Stimulated activated CD8-positive, alpha-beta memory T cell treated with anti-CD3 and anti-CD28 coated beads, Interleukin-12 subunit alpha, Interleukin-12 subunit beta, amount 100 ng/mL, for 24 hours (primary cell): ENCODE data around the gene QDPR.
"Not testable (repeated sequence)": the region's sequence is repeated elsewhere in the genome, so short reads cannot be mapped to it uniquely, and the experiment has no call there.

Source experiments
- DNase-seq: peaks from one replicate; pipeline ENCODE4 v3.0.0-alpha.2; 2020; ENCODE audit errors: extremely low read depth

The QDPR gene

DNA sequence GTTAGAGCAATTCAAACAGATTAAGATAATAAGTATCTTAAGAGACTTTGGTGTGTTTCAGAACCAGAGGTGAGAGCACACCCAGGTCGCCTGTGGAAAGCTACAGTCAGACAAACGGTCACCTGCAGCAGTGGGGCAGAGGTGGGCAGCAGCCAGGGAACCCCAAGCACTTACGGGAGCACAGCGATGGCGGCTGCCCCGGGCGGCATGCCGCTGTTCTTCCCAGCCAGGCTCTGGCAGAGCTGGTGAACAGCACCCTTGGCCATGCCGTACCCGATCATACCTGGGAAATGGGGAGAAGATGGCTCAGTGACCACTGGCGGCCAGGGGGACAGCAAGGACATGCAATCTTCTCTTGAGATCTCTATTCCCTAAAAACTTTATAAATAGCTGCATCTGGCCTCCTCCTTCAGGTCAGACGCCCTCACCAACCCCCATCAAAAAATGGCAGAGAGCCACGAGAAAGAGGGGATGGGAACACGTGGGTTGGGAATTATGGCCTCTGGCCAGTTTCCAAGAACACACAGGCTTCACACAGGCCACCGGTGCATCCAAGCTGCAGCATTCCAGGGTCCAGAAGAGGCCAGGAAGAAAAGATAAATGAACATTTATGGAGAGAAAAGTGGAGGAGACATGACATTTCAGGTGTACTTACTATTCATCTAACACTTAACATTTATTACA is 19.7 kb downstream of the QDPR start:
- no peak for DNase-seq

DNA sequence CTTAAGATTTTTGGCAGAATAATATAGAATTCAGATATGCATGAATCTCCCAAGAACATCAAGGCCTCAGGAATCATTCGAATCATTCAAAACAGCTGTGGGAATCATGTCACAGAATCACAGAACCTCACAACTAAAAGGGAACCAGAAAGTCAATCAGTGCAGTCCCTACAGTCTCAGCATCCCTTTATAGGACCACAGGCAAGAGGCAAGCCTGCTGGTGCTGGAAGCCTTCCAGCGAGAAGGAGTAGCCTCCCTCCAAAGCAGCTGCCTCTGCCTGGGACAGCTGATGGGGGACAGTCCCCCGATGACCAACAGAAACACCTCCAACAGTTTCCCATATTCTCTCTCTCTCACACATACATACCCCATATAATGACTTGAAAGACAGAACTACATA is 20.7 kb downstream of the QDPR start:
- no peak for DNase-seq

DNA sequence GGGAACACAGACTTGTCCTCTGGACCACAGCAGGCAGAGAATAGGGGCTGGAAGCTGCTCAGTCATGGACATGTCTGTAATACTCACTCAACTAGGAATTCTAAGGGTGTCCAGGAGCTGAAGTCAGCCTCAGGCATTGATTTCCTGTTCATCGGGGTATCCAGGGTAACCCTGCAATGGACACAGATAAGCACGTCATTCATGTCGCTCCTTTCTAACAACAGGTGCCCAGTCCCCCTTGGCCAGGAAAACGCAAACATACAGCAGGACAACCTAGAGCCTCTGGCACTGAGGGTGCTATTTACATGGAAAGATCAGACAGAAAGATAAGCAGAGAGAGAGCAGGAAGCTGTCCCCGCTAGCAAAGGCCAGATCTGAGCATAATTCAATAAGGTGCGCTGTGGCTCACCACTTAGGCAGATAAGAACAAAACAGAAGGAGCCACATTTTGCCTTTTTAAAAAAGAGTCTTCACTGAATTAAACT is 21.3 kb downstream of the QDPR start:
- DNase-seq, result no peak

DNA sequence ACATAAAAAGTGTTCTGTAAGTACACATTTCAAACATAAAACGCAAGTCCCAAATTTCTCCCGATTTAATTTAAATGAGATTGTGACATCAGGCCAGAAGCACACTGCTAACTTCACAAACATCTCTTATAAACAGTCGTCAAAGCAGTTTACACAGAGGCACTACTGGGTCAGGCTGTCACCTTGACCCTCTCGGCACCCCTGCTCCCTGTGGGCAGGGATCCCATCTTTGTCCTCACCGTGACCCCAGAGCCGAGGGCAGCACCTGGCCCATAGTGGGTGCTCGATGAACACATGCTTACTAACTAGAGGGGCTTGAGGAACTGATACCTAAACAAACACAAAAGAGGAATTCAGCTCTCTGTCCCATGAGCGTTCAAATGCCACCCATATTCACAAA is 22.2 kb downstream of the QDPR start:
- DNase-seq, result no peak

DNA sequence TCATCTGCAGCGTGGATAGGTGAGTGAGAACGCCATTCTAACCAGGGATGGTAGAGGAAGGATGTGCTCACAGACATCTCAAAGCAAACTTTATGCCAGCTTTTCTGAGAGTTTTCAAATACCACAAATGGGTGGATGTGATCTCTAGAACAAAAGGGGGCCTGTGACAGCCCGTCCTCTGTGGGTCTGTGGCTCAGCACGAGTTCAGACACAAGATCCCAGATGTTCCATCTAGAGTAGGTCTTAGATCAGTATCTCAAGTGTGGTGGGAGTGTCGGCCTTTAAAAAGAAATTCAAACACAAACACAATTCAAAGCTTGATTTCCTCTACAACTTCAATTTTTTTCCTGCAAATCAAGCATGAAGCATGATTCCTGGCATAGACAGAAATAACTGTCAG is 22.8 kb downstream of the QDPR start:
- DNase-seq, result no peak

DNA sequence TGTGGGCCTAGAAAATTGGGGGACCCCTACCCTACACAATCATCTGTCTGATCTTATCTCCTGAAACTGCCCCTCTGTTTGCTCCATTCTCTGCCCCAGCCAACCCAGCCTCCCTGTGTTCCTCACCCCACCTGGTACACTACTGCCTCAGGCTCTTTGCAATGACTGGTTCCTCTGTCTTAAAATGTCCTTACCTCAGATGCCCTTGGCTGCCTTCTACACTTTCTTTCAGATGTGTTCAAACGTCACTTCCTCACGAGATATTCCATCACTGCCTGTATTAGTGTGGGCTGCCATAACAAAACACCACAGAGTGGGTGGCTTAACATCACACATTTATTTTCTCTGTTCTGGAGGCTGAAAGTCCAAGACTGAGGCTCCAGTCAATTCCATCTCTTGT is 29.2 kb downstream of the QDPR start:
- DNase-seq, result no peak

DNA sequence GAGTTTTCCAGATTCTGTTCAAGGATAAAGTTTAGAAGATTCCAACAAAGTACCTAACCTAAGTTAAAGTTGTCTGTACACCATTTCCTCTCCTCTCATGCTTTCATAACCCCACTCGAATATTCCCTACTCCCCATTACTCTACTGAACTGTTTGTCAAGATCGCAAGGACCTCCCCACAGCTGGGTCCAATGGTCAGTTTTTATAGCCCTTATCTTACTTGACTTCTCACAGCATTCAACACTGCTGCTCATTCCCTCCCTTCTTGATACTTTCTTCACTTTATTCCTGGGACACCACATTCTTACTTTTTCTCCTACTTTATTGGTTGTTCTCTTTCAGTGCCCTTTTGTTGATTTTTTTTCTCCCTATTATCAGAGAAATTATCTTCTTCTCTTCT is 30.9 kb downstream of the QDPR start:
- DNase-seq, result no peak

DNA sequence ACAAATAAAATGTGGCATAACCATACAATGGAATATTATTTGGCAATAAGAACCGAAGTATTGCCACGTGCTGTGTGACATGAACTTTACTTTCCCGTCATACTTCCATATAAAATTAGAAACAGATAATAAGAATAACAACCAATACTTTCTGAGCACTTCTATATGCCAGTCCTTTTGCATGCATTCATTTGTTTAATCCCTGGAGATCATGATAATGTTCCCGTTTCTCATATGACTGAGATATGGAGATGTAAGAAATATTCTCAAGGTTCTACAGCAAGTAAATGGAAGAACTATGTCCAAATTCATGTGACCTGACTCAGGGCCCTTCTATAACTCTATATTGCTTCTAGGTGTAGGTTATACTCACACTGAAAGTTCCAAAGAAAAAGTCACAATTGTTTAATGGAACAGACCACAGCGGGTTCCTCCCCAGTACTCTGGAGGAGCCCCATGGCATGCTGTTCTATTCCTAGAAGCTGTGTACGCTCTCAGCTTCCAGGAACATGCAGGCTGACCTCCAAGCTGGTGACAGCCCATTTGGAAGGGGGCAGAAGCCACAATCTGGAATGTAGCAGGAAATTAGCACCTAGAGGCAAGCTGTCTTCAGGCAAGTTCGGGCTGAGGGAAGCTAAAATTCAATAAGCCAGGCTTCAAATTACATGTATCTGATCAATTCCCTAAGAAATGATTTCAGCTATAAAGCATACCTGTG is 31.5 kb downstream of the QDPR start:
- no peak for DNase-seq

DNA sequence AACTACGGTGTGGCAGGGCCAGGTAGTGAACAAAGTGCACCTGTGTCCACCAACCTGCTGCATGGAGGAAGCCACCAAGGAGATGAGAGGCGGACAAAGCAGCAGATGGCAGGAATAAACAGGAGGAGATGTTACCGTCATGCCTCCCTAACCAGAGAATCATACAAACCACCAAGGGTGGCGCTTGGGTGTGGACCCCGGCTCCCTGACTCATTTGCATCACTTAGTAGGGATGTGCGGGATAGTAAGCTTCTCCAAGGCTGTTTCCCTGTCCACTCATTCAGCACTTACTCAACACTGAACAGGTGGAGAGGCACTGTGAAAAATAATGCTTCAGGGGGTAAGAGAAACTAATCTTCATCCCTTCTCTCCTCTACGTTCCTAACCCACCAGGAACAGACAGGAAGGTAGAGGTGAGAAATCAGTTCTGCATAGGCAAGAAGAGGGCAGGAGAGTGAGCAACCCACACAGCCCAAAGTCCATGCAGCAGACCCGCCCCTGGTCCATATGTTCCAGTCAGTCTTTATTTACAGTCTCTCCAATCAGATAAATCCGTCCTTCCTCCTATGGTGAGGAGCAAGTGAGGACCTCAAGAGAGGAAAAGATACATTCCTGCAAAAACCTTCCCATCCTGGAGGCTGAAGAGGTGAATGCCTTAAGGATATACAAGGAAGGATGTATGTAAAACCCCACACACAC is 34.0 kb downstream of the QDPR start:
- no peak for DNase-seq

DNA sequence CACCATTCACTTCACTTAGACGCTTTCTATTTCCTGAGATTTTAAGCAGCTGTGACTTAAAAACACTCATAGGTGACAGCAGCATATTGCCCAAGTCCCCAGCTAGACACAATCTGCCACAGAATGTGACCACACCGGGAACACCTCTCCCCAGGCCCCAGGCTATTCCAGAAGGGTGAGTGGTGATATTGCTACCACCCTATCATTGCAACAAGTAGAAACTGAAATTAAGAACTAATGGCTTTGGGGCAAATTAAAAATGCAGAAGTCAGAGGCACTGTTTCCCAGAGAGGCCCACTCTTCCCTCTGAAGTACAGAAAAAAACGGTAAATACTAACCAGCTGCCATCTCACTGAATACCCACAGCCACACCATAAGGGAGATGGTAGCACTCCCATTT is 35.0 kb downstream of the QDPR start:
- DNase-seq, result no peak

DNA sequence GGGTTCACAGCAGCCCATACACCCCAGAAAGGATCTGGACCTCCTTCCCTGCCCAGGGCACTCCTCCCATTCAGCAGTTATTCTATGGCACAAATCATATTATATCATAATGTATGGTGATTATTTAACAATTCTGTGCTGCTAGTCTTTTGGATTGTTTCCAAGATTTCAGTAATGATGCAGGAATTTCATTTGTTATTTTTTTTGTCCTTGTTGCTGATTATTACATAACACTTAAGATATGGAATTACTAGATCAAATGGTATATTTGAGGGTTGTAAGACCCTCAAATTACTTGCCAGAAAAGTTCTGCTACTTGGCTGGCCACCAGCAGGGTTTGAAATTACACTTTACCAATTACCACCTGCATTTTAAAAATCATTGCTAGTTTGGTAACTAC is 36.4 kb downstream of the QDPR start:
- DNase-seq, result no peak

DNA sequence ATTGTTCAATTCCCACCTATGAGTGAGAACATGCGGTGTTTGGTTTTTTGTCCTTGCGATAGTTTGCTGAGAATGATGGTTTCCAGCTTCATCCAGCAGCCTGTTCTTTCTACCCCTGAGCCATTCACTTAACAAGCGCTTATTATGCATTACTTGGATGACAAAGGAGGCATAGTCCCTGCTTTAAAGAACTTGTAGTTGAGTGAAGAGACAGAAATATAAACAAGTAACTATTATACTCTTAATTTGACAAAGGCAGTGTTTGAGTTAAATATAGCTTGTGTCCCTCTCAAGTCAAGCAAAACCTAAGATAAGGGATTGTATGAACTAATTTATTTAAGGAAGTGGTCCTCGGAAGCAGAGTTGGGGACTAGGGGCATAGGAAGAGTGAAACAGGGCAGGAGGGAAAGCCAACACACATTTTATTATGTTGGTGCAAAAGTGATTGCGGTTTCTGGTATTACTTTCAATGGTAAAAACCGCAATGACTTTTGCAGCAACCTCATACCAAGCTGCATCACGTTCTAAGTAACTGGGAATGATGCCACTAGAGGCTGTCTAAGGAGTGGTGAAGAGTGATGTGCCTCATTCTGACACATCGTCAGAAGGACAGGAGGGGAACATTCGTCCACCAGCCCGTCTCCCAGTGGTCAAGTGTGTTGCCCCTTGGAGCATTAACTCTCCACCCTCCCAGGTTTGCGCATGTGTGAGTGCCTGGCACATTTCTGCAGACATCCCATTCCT is 41.8 kb downstream of the QDPR start:
- DNase-seq, result no peak

DNA sequence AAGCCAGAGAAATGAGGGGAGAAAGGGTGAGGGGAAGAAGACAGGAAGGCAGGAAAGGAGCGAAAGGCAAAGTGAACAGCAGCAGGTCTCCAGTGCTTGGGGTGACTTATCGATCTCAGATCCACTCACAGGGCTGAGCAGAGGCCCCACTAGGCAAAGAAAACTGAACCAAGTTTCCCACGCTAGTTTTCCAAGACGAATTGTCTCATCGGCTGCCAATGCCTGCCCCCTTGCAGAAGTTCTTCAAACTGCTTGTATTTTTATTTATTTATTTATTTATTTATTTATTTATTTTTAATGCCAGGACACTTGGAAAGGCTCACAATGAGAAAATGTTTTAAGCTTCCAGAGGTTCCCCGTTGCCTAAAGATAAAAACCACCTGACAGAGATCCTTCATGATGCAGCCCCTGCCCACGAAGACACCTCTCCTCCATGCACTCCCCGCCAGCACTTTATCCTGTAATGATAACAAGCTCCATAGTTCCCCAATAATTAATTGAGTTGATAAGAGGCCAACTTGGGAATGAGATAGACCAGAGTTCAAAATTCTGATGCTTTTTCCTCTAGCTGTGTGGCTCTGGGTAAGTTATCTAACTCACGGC is 43.2 kb downstream of the QDPR start:
- DNase-seq, result no peak

DNA sequence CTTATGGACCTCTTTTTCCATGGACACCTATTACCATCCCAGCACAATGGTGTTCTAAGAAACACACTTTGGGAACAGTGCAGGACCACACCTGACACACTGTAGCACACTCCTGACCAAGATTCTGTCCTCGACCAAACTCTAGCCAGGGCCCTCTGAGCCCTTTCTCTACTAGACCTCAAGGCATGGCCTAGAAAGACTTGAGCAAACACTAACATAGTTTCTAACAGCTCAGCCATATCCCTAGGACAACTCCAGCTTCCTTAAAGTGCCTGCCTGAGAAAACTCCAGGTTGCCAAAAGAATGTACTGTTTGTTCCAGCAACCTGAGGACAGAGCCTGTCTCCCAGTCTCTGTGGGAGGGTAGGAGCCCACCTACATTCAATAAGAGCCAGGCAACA is 48.3 kb downstream of the QDPR start:
- no peak for DNase-seq

DNA sequence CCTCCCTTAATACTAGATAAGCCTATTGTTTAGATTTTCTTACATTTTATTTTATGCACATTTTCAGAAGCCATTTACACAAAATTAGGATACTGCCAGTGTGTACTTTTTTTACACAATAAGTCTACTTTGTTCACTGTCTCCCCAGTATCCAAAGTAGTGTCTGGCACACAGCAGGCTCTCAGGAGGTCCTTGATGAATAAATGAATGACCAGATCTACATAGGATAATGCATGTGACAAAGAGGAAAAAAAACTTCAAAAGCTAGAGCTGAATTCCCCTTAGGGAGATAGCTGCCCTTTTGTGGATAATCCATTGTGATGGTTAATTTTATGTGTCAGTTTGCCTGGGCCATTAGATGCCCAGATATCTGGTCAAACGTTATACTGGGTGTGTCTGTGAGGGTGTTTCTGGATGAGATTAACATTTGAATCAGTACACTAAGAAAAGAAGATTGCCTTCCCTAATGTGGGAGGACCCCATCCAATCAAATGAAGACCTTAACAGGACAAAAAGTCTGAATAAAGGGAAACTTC is 61.6 kb downstream of the QDPR start:
- DNase-seq, result no peak

DNA sequence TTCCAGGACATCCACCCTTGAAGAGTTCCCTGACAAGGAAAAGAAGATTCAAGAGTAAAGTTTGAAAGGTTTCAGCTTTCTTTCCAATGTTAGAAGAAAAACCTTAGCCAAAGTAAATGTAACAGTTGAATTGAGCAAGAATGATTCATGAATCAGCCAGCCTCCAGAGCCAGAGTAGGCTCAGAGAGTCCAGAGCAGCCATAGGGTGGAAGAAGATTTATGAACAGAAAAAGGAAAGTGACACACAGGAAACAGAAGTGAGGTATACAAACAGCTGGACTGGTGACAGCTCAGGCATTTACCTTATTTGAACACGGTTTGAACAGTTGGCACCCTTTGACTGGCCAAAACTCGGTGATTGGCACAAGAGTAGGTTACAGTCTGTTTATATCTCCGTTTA is 63.2 kb downstream of the QDPR start:
- no peak for DNase-seq

DNA sequence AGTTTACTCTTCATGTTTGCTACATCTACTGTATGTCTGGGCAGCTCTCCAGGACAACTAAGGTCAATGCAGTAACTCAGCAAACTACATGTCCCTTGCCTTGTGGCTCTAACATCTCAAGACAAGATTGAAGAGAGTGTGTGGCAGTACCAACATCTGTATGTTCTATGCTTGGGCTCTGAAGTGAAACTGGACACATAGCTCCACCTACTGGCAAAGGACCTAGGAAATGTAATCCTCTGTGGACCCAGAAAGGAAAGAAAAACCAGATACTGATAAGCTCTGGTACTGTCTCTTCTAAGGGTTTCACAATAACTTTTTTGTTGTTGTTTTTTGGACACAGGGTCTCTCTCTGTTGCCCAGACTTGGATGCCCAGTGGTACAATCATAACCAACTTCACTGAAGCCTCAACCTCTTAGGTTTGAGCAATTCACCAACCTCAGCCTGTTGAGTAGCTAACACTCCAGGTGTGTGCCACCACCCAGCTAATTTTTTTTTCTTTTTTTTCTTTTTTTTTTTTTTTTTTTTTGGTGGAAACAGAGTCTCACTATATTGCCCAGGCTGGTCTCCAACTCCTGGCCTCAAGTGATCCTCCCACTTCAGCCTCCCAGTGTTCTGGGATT is 64.1 kb downstream of the QDPR start:
- no peak for DNase-seq

DNA sequence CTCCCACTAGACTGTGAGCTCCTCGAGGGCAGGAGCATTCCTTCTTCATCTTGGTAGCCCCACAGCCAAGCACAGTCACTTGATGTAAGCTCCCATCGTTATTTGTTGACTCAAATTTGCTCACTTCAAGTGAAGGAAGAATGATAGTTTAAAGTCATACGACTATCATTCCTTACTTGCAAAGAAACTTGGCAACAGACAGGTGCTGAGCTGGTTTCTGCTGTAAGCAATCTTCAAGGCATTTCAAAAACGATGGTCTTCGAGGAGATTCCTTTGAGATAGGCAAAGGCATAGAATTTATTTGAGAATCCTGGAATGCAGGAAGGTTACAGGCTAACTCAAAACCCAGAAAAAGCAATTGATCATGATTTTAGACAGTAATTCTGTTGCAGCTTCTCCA is 64.8 kb downstream of the QDPR start:
- no peak for DNase-seq

DNA sequence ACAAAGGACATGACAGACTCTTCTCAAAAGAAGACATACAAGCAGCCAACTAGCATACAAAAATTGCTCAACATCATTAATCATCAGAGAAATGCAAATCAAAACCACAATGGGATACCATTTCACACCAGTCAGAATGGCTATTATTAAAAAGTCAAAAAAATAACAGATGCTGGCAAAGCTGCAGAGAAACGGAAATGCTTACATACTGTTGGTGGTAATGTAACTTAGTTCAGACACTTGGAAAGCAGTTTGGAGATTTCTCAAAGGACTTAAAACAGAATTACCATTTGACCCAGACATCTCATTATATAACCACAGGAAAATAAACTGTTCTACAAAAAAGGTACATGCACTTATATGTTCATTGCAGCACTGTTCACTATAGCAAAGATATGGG is 69.4 kb downstream of the QDPR start:
- DNase-seq, result not testable (repeated sequence)

DNA sequence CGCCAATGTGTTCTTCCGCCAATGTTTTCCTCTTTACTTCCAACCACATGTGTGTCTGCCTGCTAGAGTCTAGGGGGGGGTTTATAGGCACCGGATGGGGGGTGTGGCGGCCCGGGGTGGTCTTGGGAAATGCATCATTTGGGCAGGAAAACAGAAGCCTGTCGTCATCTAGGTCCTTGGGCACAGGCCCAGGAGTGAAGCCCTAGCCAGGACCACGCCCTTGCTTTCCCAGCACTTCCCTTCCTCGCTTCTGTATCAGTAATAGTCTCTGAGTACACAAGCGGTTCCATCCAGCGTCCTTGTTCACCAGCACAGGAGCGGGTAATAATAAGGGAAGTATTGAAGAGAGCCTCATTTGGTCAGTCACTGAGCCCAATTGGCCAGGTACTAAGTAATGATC is 74.5 kb downstream of the QDPR start:
- no peak for DNase-seq

DNA sequence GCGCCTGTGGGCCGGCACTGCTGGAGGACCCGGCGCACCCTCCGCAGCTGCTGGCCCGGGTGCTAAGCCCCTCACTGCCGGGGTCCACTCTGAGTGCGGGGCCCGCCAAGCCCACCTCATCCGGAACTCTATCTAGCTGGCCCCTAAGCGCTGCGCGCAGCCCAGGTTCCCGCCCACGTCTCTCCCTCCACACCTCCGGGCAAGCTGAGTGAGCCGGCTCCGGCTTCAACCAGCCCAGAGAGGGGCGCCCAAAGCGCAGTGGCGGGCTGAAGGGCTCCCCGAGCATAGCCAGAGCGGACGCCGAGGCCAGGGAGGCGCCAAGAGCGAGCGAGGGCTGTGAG is 75.2 kb downstream of the QDPR start:
- DNase-seq, result no peak
